ENCODE results near the gene SLC2A4RG. TPM values are rescaled to one million over a fixed set of nuclear protein-coding genes. Genes with fewer than 3 reads are reported as not detected.

Gene SLC2A4RG
- total RNA-seq, 2 experiments from 2014 or later: 38.5 to 39.8 TPM

GRCh38 chr20:63743210-63743970, 3.8 kb downstream of the SLC2A4RG start:
- POLR2A ChIA-PET: no interaction called here
- Mint-ChIP-seq H3K9me3 (no peaks in the 10 kb centered on the region), H3K4me1 (ENCODE audit: low read depth) (peaks cover 1% of the 10 kb centered on the region), H3K4me3 (no peak overlapping the region), H3K36me3 (ENCODE audit: low read depth) (no peaks in the 10 kb centered on the region), H3K27me3 (no peaks in the 10 kb centered on the region), H3K27ac (no peak overlapping the region)
- DNase-seq (no peak), ATAC-seq (no peak)
- CTCF ChIA-PET: interaction anchor here (1.0 to 1.2 kb wide), 3 partner anchors 12 to 32 kb away, joined by 3 read pairs; no protein-coding TSS in a partner anchor
- TF ChIP-seq CTCF (IDR thresholded peaks at IDR 0.05): no peak
- intact Hi-C loops (cut with micrococcal nuclease): no loop called here

GRCh38 chr20:63744158-63744557, 4.6 kb downstream of the SLC2A4RG start:
- no peak for TF ChIP-seq CTCF (IDR thresholded peaks at IDR 0.05)
- Mint-ChIP-seq H3K36me3 (ENCODE audit: low read depth) (no peaks in the 10 kb centered on the region), H3K27me3 (no peaks in the 10 kb centered on the region), H3K9me3 (no peaks in the 10 kb centered on the region), H3K4me3 (no peak overlapping the region), H3K4me1 (ENCODE audit: low read depth) (peaks cover 4% of the 10 kb centered on the region), H3K27ac (no peak overlapping the region)
- intact Hi-C loops (cut with micrococcal nuclease): no loop called here
- ChIA-PET POLR2A (no interaction called here), CTCF (interaction anchor here (1.0 to 1.7 kb wide), 4 partner anchors 12 to 37 kb away, joined by 3 to 4 read pairs (median 3); partner anchors contain the start of genes ARFRP1 and ZGPAT)
- ATAC-seq: no peak
- DNase-seq: no peak

GRCh38 chr20:63744574-63745423, 5.2 kb downstream of the SLC2A4RG start:
- intact Hi-C loops (cut with micrococcal nuclease): no loop called here
- Mint-ChIP-seq H3K27me3 (no peaks in the 10 kb centered on the region), H3K4me1 (ENCODE audit: low read depth) (peaks cover 7% of the 10 kb centered on the region)

GRCh38 chr20:63745424-63745805, 5.8 kb downstream of the SLC2A4RG start:
- H3K9me3 Mint-ChIP-seq: no peaks in the 10 kb centered on the region
- intact Hi-C loops (cut with micrococcal nuclease): no loop called here
- peaks cover 11% of the 10 kb centered on the region for H3K4me1 Mint-ChIP-seq (ENCODE audit: low read depth)
- no peak for TF ChIP-seq CTCF (IDR thresholded peaks at IDR 0.05)
- no peaks in the 10 kb centered on the region for H3K36me3 Mint-ChIP-seq (ENCODE audit: low read depth)
- no peak overlapping the region for H3K4me3 Mint-ChIP-seq
- H3K27me3 Mint-ChIP-seq: no peaks in the 10 kb centered on the region
- ChIA-PET POLR2A (interaction anchor here (1.0 kb wide), 2 partner anchors 10 to 37 kb away, joined by 3 read pairs; no protein-coding TSS in a partner anchor), CTCF (interaction anchor here (1.7 kb wide), 1 partner anchor 38 kb away, joined by 4 read pairs; the partner anchor contains the start of genes ARFRP1 and ZGPAT)
- no peak for DNase-seq
- ATAC-seq: no peak
- H3K27ac Mint-ChIP-seq: no peak overlapping the region

More at GRCh38 chr20:63744574-63745423, 5.2 kb downstream of the SLC2A4RG start:
- no peak for TF ChIP-seq CTCF (IDR thresholded peaks at IDR 0.05)
- ATAC-seq: no peak
- Mint-ChIP-seq H3K36me3 (ENCODE audit: low read depth) (no peaks in the 10 kb centered on the region), H3K27ac (no peak overlapping the region), H3K9me3 (no peaks in the 10 kb centered on the region), H3K4me3 (no peak overlapping the region)
- no peak for DNase-seq
- ChIA-PET CTCF (interaction anchor here (1.2 to 1.7 kb wide), 3 partner anchors 11 to 37 kb away, joined by 3 to 4 read pairs (median 3); partner anchors contain the start of genes ARFRP1 and ZGPAT), POLR2A (interaction anchor here (1.0 kb wide), 2 partner anchors 11 to 37 kb away, joined by 3 read pairs; no protein-coding TSS in a partner anchor)

Measured in activated CD8-positive, alpha-beta T cell treated with anti-CD3 and anti-CD28 coated beads for 36 hours (primary cell).